HG02759 (cell line): ENCODE measurements around the gene XAB2.

Experiments used
- ATAC-seq: cut with Tn5 transposase; IDR thresholded peaks from one replicate; pipeline ENCODE4 v1.9.1; 2021; ENCODE audit warnings: mild to moderate bottlenecking, moderate library complexity; ENCODE audit not compliant: unreplicated experiment

The XAB2 gene

DNA sequence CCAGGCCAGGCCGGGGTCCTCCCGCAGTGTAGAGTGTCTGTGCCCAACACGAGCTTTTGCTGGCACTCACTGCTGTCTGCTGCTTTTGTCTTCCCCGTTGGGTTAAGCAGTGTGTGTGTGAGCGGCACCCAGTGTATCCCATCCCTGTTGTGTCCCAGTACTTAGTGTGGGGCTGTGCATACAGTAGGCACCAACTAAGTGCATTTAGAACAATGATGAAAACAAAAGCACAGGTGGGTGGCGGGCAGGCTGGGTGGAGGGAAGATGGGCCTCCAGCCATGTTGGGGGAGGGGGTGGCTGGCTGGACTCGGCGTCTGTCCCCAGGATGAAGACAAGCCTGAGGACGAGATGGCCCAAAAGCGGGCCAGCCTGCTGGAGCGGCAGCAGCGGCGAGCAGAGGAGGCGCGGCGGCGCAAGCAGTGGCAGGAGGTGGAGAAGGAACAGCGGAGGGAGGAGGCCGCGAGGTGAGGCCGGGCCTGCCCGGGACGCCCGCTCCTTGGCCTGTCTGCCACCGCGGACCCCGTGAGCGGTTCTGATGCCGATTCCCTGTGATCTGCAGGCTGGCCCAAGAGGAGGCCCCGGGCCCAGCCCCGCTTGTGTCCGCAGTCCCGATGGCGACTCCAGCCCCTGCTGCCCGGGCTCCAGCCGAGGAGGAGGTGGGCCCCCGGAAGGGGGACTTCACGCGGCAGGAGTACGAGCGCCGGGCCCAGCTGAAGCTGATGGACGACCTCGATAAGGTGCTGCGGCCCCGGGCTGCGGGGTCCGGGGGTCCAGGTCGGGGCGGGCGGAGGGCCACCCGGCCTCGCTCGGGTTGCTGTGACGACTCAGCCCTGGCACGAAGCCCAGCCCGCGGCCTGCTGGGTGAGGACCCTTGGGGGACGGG, 14.2 kb downstream of the XAB2 start:
- ATAC-seq, result no peak

DNA sequence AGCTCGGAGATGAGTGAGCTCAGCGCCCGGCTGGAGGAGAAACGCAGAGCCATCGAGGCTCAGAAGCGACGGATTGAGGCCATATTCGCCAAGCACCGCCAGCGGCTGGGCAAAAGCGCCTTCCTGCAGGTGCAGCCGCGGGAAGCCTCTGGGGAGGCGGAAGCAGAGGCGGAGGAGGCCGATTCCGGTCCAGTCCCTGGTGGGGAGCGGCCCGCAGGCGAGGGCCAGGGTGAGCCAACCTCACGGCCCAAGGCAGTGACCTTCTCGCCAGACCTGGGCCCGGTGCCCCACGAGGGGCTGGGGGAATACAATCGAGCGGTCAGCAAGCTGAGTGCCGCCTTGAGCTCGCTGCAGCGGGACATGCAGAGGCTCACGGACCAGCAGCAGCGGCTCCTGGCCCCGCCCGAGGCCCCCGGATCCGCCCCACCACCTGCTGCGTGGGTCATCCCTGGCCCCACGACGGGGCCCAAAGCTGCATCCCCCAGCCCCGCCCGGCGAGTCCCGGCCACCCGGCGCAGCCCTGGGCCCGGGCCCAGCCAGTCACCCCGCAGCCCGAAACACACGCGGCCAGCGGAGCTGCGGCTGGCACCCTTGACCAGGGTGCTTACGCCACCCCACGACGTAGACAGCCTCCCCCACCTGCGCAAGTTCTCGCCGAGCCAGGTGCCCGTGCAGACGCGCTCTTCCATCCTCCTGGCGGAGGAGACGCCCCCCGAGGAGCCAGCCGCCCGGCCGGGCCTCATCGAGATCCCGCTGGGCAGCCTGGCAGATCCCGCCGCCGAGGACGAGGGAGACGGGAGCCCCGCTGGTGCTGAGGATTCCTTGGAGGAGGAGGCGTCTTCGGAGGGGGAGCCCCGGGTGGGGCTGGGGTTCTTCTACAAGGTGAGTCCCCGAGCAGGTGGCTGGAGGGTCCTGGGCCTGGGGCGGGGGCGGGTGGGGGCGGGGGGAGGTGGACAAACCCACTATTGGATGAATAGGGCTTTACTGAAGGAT, 16.8 kb downstream of the XAB2 start:
- no peak for ATAC-seq

DNA sequence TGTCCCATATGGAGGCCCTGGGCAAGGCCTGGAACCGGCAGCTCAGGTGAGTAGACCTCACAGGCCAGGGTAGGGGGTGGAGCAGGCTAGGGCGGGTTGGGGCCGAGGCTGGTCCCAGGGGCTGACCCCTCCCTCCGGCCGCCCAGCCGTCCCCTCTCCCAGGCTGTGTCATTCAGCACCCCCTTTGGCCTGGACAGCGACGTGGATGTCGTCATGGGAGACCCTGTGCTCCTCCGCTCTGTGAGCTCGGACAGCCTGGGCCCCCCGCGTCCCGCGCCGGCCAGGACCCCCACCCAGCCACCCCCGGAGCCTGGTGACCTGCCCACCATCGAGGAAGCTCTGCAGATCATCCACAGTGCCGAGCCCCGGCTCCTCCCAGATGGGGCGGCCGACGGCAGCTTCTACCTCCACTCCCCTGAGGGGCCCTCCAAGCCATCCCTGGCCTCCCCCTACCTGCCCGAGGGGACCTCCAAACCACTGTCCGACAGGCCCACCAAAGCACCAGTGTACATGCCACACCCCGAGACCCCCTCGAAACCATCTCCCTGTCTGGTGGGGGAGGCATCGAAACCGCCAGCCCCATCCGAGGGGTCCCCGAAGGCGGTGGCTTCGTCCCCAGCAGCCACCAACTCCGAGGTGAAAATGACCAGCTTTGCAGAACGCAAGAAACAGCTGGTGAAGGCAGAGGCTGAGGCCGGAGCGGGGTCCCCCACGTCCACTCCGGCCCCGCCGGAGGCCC, 17.6 kb downstream of the XAB2 start:
- no peak for ATAC-seq

DNA sequence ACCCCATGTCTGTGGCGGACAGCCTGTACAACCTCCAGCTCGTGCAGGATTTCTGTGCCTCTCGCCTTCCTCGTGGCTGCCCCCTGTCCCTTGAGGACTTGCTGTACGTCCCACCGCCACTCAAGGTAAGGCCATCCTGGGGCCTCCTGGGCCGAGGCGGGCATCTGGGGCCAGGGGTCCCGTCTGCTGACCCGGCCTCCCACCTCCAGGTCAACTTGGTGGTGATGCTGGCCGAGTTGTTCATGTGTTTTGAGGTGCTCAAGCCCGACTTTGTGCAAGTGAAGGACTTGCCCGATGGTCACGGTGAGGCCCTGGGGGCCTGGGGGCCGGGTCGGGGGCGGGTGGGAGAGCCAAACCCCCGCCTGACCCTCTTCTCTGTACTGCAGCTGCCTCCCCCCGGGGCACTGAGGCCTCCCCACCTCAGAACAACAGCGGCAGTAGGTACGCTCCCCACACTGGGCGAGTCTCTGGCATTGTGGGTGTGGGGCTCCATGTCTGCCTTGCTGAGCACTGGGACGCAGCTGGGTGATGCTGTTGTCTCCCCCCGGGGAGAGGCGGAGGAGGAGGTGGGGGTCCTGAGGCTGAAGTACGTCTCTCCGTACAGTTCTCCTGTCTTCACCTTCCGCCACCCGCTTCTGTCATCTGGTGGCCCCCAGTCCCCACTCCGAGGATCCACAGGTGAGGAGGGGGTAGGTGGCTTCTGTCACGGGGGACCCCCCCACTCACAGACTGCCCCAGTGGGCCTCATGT, 18.7 kb downstream of the XAB2 start:
- ATAC-seq, result no peak

DNA sequence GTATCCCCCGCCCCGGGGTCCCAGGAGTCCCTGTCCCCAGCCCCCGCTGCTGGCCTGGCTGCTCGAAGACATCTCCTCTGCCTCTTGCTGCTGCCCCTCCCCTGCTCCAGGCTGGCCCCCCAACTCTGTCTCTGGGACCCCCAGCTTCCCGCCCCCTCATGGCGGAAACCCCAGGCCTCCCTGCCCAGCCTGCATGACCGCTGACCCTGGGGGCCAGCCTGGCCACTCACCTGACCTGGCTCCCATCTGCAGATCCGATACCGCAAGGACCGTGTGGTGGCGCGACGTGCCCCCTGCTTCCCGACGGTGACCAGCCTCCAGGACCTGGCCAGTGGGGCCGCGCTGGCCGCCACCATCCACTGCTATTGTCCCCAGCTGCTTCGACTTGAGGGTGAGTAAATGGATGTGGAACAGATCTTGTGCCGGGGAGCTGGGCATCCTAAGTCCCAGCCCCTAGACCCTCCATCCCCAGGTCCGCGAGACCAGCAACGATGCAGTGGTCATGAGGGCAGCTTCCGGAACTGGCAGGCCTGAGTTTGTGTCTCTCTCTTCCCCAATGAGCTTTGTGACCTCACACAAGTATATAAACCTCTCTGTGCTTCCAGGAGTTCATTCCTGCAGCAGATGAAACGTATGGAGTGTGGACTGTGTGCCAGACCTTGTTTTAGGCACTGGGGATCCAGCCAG, 21.3 kb downstream of the XAB2 start:
- no peak for ATAC-seq

DNA sequence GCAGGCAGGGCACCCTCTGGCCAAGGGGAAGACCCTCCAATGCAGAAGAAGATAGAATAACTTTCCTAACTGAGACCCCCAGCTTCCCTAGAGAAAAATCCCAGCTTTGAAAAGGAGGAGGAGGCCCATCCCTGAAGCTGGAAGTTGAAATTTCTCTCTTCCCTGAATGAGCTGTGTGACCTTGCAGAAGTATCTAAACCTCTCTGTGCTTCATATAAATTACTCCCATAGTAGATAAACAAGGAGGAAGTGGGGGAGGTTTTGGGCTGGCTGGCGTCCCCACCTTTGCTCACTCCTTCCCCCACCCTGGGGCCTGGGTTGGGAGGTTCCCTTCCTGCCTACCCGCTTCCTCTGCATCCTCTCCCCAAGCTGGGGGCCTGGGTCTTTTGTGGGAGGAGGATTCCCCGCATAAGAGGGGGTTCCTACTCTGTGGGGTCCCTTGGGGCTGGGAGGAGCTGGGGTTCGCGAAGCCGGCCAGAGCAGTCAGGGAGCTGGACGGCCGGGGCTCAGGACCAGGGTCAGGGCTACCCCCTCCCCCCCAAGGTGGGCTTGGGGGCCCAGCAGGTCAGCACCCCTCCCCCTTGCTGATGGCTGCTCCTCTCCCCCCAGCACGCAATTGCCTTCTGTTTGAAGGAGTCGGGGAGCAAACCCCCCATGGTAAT, 22.0 kb downstream of the XAB2 start:
- ATAC-seq, result no peak

DNA sequence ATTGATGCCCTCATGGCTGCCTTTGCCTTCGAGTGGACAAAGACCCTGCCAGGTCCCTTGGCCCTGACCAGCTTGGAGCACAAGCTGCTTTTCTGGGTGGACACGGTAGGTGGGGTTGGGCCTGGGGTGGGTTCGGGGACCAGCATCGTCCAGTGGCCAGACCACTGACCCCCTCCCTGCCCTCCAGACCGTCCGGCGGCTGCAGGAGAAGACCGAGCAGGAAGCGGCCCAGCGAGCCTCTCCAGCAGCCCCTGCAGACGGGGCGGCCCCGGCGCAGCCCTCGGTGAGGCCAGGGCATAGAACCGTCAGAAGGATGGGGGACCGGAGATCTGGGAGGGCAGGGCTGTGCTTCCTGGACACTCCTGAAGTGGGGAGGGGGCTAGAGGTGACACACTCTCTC, 23.1 kb downstream of the XAB2 start:
- ATAC-seq, result no peak

DNA sequence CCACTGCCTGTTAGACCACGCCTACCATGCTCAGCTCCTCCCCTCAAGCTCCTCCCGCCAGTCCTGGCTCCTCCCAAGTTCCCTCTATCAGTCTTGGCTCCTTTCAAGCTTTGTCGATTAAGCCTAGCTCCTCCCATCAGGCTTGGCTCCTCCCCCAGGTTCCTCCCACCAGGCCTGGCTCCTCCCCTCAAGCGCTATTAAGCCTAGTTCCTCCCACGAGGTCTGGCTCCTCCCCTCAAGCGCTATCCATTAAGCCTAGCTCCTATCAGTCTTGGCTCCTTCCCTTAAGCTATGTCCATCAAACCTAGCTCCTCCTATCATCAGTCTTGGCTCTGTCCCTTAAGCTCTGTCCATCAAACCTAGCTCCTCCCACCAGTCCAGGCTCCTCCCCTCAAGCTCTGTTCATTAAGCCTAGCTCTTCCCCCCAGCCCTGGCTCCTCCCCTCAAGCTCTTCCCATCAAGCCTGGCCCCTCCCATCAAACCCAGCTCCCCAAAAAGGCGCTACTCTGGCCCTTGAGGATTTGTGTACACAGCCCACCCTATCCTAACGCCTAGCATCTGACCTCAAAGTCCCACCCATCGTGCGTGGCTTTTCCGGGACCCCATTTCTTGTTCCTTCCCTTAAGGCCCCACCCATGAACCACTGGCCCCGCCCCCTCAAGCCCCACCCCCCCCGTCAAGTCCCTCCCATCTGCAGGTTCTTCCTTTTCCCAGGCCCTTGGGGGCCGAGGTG, 23.7 kb downstream of the XAB2 start:
- no peak for ATAC-seq

DNA sequence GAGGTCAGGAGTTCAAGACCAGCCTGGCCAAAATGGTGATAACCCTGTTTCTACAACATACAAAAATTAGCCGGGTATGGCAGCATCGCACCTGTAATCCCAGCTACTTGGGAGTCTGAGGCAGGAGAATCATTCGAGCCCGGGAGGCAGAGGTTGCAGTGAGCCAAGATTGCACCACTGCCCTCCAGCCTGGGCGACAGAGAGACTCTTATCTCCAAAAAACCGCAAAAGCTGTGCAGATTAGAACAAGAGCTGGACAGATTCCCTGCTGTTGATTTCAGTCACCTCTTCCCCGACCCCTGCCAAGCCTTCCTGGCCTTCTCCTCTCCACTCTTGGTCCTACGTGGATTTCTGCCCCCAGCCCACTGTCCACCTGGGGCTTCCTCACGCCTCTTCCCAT, 25.4 kb downstream of the XAB2 start:
- no peak for ATAC-seq

DNA sequence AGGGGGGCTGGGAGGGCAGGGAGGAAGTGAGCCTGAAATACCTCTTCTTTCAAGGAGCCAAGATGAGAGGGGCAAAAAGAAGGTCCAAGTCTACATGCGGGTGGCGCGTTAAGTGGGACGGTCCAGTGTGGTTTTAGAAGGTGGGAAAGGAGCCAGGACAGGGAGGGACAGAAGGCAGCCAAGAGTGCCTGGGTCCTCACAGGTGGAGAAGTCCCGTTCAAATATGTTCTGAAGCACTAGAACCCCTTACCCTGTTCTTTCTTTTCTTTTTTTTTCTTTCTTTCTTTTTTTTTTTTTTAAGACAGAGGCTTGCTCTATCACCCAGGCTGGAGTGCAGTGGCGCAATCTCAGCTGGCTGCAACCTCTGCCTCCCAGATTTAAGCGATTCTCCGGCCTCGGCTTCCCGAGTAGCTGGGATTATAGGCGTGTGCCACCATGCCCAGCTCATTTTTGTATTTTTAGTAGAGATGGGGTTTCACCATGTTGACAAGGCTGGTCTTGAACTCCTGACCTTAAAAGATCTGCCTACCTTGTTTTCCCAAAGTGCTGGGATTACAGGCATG, 26.3 kb downstream of the XAB2 start:
- ATAC-seq, result no peak

DNA sequence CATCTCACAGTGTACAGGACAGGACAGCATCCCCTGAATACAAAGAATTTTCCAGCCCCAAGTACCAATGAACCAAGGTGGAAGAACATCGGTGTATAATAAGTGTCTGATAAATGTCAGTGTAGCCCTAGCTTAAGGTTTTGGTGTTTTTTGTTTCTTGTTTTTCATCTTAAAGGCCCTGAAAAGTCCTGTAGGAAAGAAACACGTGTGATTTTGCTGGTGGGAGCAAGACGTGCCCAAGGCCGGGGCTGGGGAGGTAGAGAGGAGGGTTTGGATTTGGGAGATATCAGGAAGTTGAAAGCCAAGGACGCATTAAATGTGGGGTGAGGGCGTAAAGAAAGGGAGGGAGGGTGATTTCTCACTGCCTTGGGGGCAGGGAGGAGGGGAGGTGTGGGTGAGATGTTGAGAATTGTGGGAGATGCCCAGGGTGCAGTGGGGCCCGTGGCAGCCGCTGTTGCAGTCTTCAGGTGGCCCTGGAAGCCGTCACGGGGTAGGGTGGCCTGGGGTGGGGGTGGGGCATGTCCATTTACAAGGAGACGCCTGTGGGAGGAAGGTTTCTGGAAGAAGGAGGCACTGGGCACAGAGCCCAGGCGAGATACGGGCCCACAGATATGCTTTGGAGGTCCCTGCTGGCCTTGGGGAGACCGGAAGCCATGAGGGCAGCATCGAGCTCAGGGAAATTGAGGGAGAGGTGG, 27.0 kb downstream of the XAB2 start:
- ATAC-seq, result no peak

DNA sequence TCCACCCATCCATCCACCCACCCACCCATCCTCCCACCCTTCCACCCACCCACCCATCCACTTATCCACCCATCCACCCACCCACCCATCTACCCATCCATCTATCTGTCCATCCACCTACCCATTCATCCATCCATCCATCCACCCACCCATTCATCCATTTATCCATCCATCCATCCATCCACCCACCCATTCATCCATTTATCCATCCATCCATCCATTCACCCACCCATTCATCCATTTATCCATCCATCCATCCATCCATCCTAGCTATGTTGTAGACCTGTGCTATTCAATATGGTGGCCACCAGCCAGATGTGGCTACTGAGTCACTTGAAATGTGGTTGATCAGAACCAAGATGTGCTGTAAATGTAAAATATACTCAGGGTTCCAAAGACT, 28.6 kb downstream of the XAB2 start:
- no peak for ATAC-seq

DNA sequence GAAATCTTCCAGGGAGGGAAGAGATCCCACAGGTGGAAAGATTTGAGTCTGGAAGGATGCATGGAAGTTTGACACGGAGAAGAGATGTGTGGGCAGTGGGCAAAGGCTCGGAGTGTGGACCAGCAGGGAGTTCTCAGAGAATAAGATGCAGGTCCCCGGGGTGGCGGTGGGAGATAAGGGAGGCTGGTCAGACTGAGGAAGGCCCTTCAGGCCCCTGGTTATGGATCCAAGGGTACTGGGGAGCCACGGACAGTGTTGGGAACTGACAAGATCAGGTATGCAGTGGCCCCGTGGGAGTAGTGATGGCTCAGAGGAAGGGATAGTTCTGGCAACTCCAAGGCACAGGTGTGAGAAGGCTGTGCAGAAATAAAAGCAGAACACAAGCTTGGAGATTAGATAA, 31.2 kb downstream of the XAB2 start:
- ATAC-seq, result no peak

DNA sequence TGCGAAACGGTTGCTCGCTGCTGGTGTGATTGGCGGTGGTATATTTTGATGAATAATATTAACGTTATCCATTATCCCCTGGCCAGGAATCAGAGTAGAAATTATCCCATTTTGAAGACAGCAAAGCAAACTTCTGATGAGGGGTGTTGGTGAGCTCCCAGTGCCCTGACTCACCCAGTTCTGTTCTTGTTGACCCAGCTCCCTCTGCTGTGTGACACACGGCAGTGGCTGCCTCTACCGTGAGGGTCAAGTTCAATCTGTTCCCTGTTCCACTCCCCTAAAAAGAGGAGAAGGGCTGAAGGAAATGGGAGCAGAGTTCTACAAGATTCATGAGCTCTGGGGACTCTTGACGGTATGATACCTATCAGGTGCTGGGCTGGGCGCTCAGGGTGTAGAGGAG, 31.7 kb downstream of the XAB2 start:
- no peak for ATAC-seq

DNA sequence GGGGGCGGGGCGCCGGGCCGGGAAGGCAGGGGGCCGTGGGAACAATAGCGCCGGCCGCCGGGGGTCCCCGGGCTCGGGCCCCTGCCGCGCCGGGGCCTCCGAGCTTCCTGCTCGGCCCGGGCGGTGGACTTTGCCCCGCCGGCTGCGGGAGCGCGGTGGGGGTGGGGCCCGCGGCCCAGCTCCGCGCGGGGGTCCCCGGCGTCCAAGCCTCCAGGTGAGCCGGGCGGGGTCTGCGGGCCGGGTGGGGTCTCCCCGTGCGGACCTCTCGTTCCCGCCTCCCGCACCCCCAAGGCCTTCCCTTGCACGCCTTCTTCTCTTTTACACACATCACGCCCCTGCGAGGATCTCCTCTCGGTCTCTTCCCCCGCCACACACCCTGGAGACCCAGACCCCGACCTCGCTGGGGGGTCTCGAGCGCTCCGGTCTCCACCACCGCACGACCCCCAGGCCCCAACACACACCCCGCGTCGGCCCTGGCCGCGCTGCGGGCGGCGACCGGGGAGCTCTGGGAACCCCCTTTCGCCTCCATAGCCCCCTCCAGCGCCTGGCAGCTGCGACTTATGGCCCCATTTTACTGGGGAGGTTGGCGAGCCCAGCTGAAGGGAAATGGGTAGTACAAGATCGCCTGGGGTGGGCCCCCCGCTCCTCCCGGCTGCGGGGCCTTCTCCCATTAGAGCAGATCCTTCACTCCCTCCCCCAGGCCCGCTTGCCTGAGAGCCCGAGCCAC, 33.0 kb downstream of the XAB2 start:
- peak; percentile 15 for ATAC-seq

DNA sequence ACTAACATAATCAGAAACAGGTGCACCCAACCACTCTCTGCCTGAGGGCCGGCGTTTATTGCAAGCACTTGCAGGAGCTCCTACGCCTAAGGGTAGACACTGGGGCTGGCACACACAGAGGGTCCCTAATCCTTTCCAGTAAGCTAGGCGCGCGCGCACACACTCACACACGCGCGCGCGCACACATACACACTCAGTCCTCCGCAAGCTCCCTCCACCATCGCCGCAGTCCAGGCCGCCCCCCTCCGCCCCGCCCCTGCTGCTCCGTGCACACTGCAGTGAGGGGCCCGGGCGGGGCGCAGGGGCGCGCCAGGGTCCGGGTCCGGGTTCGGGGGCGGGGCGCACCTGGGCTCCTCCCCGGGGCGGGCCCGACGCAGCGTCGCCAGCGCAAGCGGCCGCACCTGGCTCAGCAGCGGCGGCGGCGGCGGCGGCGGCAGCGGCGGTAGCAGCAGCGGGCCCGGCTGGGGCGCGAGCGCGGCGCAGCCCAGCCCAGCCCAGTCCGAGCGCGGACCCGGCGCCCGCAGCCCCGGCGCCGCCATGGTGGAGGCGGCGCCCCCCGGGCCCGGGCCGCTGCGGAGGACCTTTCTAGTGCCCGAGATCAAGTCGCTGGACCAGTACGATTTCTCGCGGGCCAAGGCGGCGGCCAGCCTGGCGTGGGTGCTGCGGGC, 33.7 kb downstream of the XAB2 start, which contains the start of gene CAMSAP3:
TSS of gene CAMSAP3 (plus strand) at position 398 of the 668 bp plus-strand sequence. CDS start at position 538, 140 bp downstream.
- ATAC-seq, result peak; percentile 58
